GM19099 (cell line): ENCODE data around the gene NHERF2.

Source experiments
- POLR2A ChIP-seq: IDR thresholded peaks from 3 replicates; pipeline ENCODE4 v1.6.1; 2011; ENCODE audit warnings: low read depth; ENCODE audit not compliant: insufficient read length; ENCODE audit errors: extremely low read depth

Gene NHERF2

GRCh38 chr16:2047330-2048115 lies 20.8 kb downstream of the NHERF2 start, which contains the start of the genes NTHL1 and TSC2:
Gene NTHL1 (minus strand): TSS chr16:2047834. CDS start chr16:2047823, 11 bp downstream.
Gene TSC2 (plus strand): TSS chr16:2047985. CDS start chr16:2048616, 631 bp downstream.
- TF ChIP-seq POLR2A = peak; percentile 77

- no peak for TF ChIP-seq POLR2A
Measured at GRCh38 chr16:2048116-2048543, 21.4 kb downstream of the NHERF2 start.

GRCh38 chr16:2053211-2053610 lies 26.5 kb downstream of the NHERF2 start:
- TF ChIP-seq POLR2A = no peak

GRCh38 chr16:2053897-2054296 lies 27.2 kb downstream of the NHERF2 start:
- TF ChIP-seq POLR2A = no peak

- TF ChIP-seq POLR2A = no peak
Measured at GRCh38 chr16:2054543-2055245, 28.0 kb downstream of the NHERF2 start.

GRCh38 chr16:2056077-2056476 lies 29.4 kb downstream of the NHERF2 start:
- TF ChIP-seq POLR2A = no peak

- no peak for TF ChIP-seq POLR2A
Measured at GRCh38 chr16:2056681-2057407, 30.1 kb downstream of the NHERF2 start.

- TF ChIP-seq POLR2A = no peak
Measured at GRCh38 chr16:2057438-2057837, 30.7 kb downstream of the NHERF2 start.

- no peak for TF ChIP-seq POLR2A
Measured at GRCh38 chr16:2058420-2058819, 31.7 kb downstream of the NHERF2 start.

GRCh38 chr16:2058872-2059271 lies 32.2 kb downstream of the NHERF2 start:
- no peak for TF ChIP-seq POLR2A

- no peak for TF ChIP-seq POLR2A
Measured at GRCh38 chr16:2060346-2060745, 33.6 kb downstream of the NHERF2 start.

GRCh38 chr16:2061023-2061422 lies 34.3 kb downstream of the NHERF2 start:
- no peak for TF ChIP-seq POLR2A

GRCh38 chr16:2061526-2061925 lies 34.8 kb downstream of the NHERF2 start:
- no peak for TF ChIP-seq POLR2A

GRCh38 chr16:2062801-2063200 lies 36.1 kb downstream of the NHERF2 start:
- TF ChIP-seq POLR2A = no peak

GRCh38 chr16:2063861-2064260 lies 37.2 kb downstream of the NHERF2 start:
- TF ChIP-seq POLR2A = no peak
